ENCODE measurements around the gene SRBD1. TPM values are rescaled to one million over a fixed set of nuclear protein-coding genes. Genes with fewer than 3 reads are reported as not detected.
A peak's percentile ranks its signal among the peaks of the same experiment; 100 is the strongest.

Gene SRBD1
- total RNA-seq, 1 experiment from 2014 or later = 17.3 TPM

DNA sequence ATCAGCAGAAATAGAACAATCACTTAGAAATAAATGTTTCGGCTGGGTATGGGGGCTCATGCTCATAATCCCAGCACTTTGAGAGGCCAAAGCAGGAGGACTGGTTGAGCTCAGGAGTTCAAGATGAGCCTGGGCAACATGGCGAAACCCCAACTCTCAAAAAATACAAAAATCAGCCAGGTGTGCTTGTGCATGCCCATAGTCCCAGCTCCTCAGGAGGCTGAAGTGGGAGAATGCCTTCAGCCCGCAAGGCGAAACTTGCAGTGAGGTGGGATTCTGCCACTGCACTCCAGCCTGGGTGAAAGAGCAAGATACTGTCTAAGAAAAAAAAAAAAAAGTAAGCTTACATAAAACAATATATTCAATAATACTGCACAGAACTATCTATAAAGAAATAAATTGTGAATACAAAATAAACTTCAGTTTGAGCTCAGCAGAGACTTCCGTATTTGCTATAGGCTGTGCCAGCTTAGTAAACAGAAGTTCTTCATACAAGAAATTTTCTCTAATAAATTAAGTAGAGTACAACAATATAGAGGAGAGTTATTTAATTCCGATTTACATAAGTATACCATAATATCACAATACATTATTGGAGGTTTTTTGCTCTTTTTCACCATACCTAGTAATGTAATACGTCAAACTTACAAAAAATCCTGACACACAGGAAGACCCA lies 43.6 kb downstream of the SRBD1 start:
- intact Hi-C loops (cut with micrococcal nuclease) = no loop called here
- TF ChIP-seq, protein P1, sequence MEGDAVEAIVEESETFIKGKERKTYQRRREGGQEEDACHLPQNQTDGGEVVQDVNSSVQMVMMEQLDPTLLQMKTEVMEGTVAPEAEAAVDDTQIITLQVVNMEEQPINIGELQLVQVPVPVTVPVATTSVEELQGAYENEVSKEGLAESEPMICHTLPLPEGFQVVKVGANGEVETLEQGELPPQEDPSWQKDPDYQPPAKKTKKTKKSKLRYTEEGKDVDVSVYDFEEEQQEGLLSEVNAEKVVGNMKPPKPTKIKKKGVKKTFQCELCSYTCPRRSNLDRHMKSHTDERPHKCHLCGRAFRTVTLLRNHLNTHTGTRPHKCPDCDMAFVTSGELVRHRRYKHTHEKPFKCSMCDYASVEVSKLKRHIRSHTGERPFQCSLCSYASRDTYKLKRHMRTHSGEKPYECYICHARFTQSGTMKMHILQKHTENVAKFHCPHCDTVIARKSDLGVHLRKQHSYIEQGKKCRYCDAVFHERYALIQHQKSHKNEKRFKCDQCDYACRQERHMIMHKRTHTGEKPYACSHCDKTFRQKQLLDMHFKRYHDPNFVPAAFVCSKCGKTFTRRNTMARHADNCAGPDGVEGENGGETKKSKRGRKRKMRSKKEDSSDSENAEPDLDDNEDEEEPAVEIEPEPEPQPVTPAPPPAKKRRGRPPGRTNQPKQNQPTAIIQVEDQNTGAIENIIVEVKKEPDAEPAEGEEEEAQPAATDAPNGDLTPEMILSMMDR (IDR thresholded peaks at IDR 0.05; ENCODE audit: unreplicated experiment) = no peak
- H3K27ac Mint-ChIP-seq (ENCODE audit: low read depth, unreplicated experiment) = peak overlapping the region; percentile 92
- peaks cover 16% of the 10 kb centered on the region for H3K9me3 Mint-ChIP-seq (ENCODE audit: unreplicated experiment)
- no TSS peak for BruUV-seq (replicated peaks)
- ChIA-PET POLR2A (interaction anchor here (0.6 kb wide), 2 partner anchors 24 to 133 kb away, joined by 3 read pairs; no protein-coding TSS in a partner anchor), CTCF (interaction anchor here (0.7 kb wide), 2 partner anchors 18 to 59 kb away, joined by 3 to 4 read pairs; no protein-coding TSS in a partner anchor)
- no peaks in the 10 kb centered on the region for H3K27me3 Mint-ChIP-seq (ENCODE audit: insufficient read depth, unreplicated experiment)
- H3K36me3 Mint-ChIP-seq (ENCODE audit: insufficient read depth, unreplicated experiment) = peaks cover 25% of the 10 kb centered on the region
- no peak for DNase-seq (ENCODE audit: unreplicated experiment)
- H3K4me1 Mint-ChIP-seq (ENCODE audit: insufficient read depth, unreplicated experiment) = peaks cover 24% of the 10 kb centered on the region
- peak overlapping the region; percentile 3 for H3K4me3 Mint-ChIP-seq (ENCODE audit: unreplicated experiment)

DNA sequence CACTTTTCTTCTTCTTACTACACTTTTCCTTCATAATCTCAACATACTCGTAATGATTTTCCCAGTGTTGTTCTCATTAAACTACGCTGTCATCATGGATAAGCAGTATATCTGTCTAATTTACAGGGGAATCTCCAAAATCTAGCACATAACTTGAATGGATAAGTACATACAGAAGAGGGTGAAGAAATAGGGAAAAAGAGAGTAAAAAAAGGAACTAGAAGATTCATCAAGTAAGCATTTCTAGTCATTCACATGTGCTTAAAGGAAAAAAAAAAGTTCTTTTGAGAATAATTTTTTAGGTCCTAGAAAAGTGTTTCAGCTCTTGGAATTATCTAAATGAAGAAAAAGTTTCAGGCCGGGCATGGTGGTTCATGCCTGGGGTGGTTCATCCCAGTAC lies 51.6 kb downstream of the SRBD1 start:
- no peaks in the 10 kb centered on the region for H3K27me3 Mint-ChIP-seq (ENCODE audit: insufficient read depth, unreplicated experiment)
- no peak overlapping the region for H3K4me3 Mint-ChIP-seq (ENCODE audit: unreplicated experiment)
- BruUV-seq (replicated peaks) = no TSS peak
- no peak for DNase-seq (ENCODE audit: unreplicated experiment)
- H3K36me3 Mint-ChIP-seq (ENCODE audit: insufficient read depth, unreplicated experiment) = no peaks in the 10 kb centered on the region
- H3K9me3 Mint-ChIP-seq (ENCODE audit: unreplicated experiment) = no peaks in the 10 kb centered on the region
- TF ChIP-seq, protein P1 (IDR thresholded peaks at IDR 0.05; ENCODE audit: unreplicated experiment) = no peak
- H3K27ac Mint-ChIP-seq (ENCODE audit: low read depth, unreplicated experiment) = no peak overlapping the region
- peaks cover 5% of the 10 kb centered on the region for H3K4me1 Mint-ChIP-seq (ENCODE audit: insufficient read depth, unreplicated experiment)
- intact Hi-C loops (cut with micrococcal nuclease) = no loop called here
- ChIA-PET CTCF (no interaction called here), POLR2A (no interaction called here)

DNA sequence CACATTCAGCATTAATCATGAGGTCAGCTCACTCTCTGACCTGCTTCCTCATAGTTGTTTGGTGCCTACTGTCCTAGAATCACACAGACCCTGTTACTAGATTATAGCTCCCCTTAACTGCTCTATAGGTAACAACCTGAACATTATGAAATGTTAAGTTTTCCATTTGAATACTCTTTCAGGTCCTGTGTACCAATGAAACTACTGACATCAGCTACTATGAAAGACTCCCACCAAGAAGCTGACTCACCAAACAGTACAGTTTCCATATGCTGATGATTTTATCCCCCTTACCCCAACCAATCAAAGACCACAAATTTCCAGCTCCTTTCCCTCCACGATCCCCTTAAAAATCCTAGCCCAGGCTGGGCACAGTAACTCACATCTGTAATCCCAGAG lies 56.3 kb downstream of the SRBD1 start:
- TF ChIP-seq, protein P1 (IDR thresholded peaks at IDR 0.05; ENCODE audit: unreplicated experiment) = no peak
- BruUV-seq (replicated peaks) = no TSS peak
- H3K4me1 Mint-ChIP-seq (ENCODE audit: insufficient read depth, unreplicated experiment) = no peaks in the 10 kb centered on the region
- ChIA-PET POLR2A (no interaction called here), CTCF (interaction anchor here (0.9 kb wide), 1 partner anchor 60 kb away, joined by 8 read pairs; no protein-coding TSS in a partner anchor)
- intact Hi-C loops (cut with micrococcal nuclease) = no loop called here
- DNase-seq (ENCODE audit: unreplicated experiment) = no peak
- no peaks in the 10 kb centered on the region for H3K27me3 Mint-ChIP-seq (ENCODE audit: insufficient read depth, unreplicated experiment)
- no peak overlapping the region for H3K4me3 Mint-ChIP-seq (ENCODE audit: unreplicated experiment)
- H3K36me3 Mint-ChIP-seq (ENCODE audit: insufficient read depth, unreplicated experiment) = peaks cover 22% of the 10 kb centered on the region
- no peaks in the 10 kb centered on the region for H3K9me3 Mint-ChIP-seq (ENCODE audit: unreplicated experiment)
- no peak overlapping the region for H3K27ac Mint-ChIP-seq (ENCODE audit: low read depth, unreplicated experiment)

DNA sequence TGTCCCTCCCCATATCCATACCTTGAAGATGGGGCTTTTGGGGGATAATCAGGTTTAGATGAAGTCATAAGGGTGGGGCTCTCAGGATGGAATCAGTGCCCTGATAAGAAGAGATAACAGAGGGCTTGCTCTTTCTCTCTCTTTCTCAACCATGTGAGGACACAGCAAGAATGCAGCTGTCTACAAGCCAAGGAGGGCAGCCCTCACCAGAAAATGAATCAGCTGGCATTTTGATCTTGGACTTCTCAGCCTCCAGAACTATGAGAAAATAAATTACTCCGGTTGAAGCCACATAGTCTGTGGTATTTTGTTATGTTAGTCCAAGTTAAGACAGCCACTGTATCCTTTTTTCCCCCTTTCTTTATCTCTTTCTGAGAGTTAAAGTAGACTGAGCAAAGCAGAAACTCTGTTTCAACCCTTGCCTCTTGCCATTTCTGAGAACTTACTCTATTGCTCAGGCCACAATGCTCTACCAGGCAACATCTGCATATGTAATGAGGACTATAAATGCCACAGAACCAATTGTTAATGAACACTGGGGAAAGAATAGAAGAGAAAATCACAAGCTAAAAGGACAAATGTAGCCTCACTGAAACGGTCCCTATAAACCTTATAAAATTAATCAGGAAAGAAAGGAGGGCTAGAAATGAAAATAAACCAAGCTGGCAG lies 56.9 kb downstream of the SRBD1 start:
- TF ChIP-seq, protein P1 (IDR thresholded peaks at IDR 0.05; ENCODE audit: unreplicated experiment) = no peak
- intact Hi-C loops (cut with micrococcal nuclease) = no loop called here
- Mint-ChIP-seq H3K9me3 (ENCODE audit: unreplicated experiment) (no peaks in the 10 kb centered on the region), H3K4me3 (ENCODE audit: unreplicated experiment) (no peak overlapping the region), H3K27me3 (ENCODE audit: insufficient read depth, unreplicated experiment) (no peaks in the 10 kb centered on the region), H3K36me3 (ENCODE audit: insufficient read depth, unreplicated experiment) (peaks cover 22% of the 10 kb centered on the region), H3K4me1 (ENCODE audit: insufficient read depth, unreplicated experiment) (peaks cover under 1% of the 10 kb centered on the region), H3K27ac (ENCODE audit: low read depth, unreplicated experiment) (no peak overlapping the region)
- ChIA-PET CTCF (interaction anchor here (0.9 kb wide), 1 partner anchor 59 kb away, joined by 8 read pairs; no protein-coding TSS in a partner anchor), POLR2A (no interaction called here)
- BruUV-seq (replicated peaks) = no TSS peak
- no peak for DNase-seq (ENCODE audit: unreplicated experiment)

Measured in MCF 10A (cell line).